ENCODE measurements around the gene NME7.

NME7 gene

DNA sequence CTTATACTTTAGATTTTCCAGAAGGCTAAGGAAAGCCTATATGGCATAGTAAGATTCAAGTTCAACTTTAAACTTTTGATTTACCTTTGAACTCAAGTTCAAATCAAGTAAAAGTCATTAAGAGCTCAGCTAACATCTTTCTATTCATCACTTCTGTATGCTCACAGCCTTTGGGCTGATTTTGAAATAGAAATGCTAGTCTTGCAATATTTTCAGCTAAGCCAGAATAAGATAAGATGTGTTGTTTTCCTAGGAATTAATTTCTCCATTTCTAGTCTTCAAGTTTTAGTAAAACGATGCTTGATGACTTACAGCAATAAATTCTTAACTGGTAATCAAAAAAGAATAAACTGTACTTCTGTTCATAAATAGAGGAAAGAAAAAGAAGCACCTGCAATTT, 225.5 kb downstream of the NME7 start:
- no peak for DNase-seq (ENCODE audit: low read depth)
- TF ChIP-seq CTCF (IDR thresholded peaks at IDR 0.05; ENCODE audit: low read depth, low read length, missing control alignments): no peak
- no peak overlapping the region for H3K4me3 ChIP-seq (ENCODE audit: low read depth, low read length)
- in situ Hi-C loops (cut with HindIII; ENCODE audit: low sequenced_read_pairs): no loop called here

GRCh38 chr1:169141356-169141755, 226.2 kb downstream of the NME7 start:
- in situ Hi-C loops (cut with HindIII; ENCODE audit: low sequenced_read_pairs): no loop called here
- TF ChIP-seq CTCF (IDR thresholded peaks at IDR 0.05; ENCODE audit: low read depth, low read length, missing control alignments): no peak
- no peak for DNase-seq (ENCODE audit: low read depth)
- no peak overlapping the region for H3K4me3 ChIP-seq (ENCODE audit: low read depth, low read length)

- in situ Hi-C loops (cut with HindIII; ENCODE audit: low sequenced_read_pairs): no loop called here
- no peak for DNase-seq (ENCODE audit: low read depth)
- no peak for TF ChIP-seq CTCF (IDR thresholded peaks at IDR 0.05; ENCODE audit: low read depth, low read length, missing control alignments)
- no peak overlapping the region for H3K4me3 ChIP-seq (ENCODE audit: low read depth, low read length)
Measured at GRCh38 chr1:169138866-169139670, 228.5 kb downstream of the NME7 start.

GRCh38 chr1:169137357-169137756, 230.2 kb downstream of the NME7 start:
- in situ Hi-C loops (cut with HindIII; ENCODE audit: low sequenced_read_pairs): no loop called here
- no peak overlapping the region for H3K4me3 ChIP-seq (ENCODE audit: low read depth, low read length)
- no peak for TF ChIP-seq CTCF (IDR thresholded peaks at IDR 0.05; ENCODE audit: low read depth, low read length, missing control alignments)
- no peak for DNase-seq (ENCODE audit: low read depth)

- in situ Hi-C loops (cut with HindIII; ENCODE audit: low sequenced_read_pairs): no loop called here
- no peak for DNase-seq (ENCODE audit: low read depth)
- TF ChIP-seq CTCF (IDR thresholded peaks at IDR 0.05; ENCODE audit: low read depth, low read length, missing control alignments): peak; percentile 6
- H3K4me3 ChIP-seq (ENCODE audit: low read depth, low read length): no peak overlapping the region
Measured at GRCh38 chr1:169133801-169134502, 233.6 kb downstream of the NME7 start.

- in situ Hi-C loops (cut with HindIII; ENCODE audit: low sequenced_read_pairs): no loop called here
- no peak overlapping the region for H3K4me3 ChIP-seq (ENCODE audit: low read depth, low read length)
- no peak for DNase-seq (ENCODE audit: low read depth)
- TF ChIP-seq CTCF (IDR thresholded peaks at IDR 0.05; ENCODE audit: low read depth, low read length, missing control alignments): no peak
Measured at GRCh38 chr1:169133228-169133576, 234.4 kb downstream of the NME7 start.

All from astrocyte of the cerebellum (primary cell).